ENCODE results near the gene BEX2.
"Not testable (repeated sequence)": the region's sequence is repeated elsewhere in the genome, so short reads cannot be mapped to it uniquely, and the experiment has no call there.

Gene BEX2

GRCh38 chrX:103310555-103311398 is at the start of gene BEX2:
BEX2 (minus strand) TSS chrX:103310990; CDS start chrX:103309976, 1,014 bp downstream.
- DNase-seq (ENCODE audit: low read depth in 3 of 3) = peak; percentile 55 to 76 (median 76)

GRCh38 chrX:103360092-103360491 is 49.3 kb upstream of the BEX2 start:
- no peak for DNase-seq (ENCODE audit: low read depth in 3 of 3)

GRCh38 chrX:103359605-103360004 is 48.8 kb upstream of the BEX2 start:
- not testable (repeated sequence) for DNase-seq (ENCODE audit: low read depth in 3 of 3)

- no peak for DNase-seq (ENCODE audit: low read depth in 3 of 3)
Measured at GRCh38 chrX:103357871-103358270, 47.1 kb upstream of the BEX2 start.

- DNase-seq (ENCODE audit: low read depth in 3 of 3) = no peak
Measured at GRCh38 chrX:103356858-103357257, 46.1 kb upstream of the BEX2 start.

GRCh38 chrX:103356130-103356798 is 45.5 kb upstream of the BEX2 start, which contains the start of gene TCEAL9:
TCEAL9 (plus strand) TSS chrX:103356506; CDS start chrX:103357685, 1,179 bp downstream.
- no peak for DNase-seq (ENCODE audit: low read depth in 3 of 3)

GRCh38 chrX:103347682-103348397 is 37.0 kb upstream of the BEX2 start:
- no peak for DNase-seq (ENCODE audit: low read depth in 3 of 3)

- no peak for DNase-seq (ENCODE audit: low read depth in 3 of 3)
Measured at GRCh38 chrX:103344606-103345005, 33.8 kb upstream of the BEX2 start.

GRCh38 chrX:103343105-103343504 is 32.3 kb upstream of the BEX2 start:
- DNase-seq (ENCODE audit: low read depth in 3 of 3) = peak in 1 of 3 experiments; percentile 2

- DNase-seq (ENCODE audit: low read depth in 3 of 3) = no peak
Measured at GRCh38 chrX:103338663-103339062, 27.9 kb upstream of the BEX2 start.

GRCh38 chrX:103330681-103331288 is 20.0 kb upstream of the BEX2 start:
- no peak for DNase-seq (ENCODE audit: low read depth in 3 of 3)

- no peak for DNase-seq (ENCODE audit: low read depth in 3 of 3)
Measured at GRCh38 chrX:103329991-103330390, 19.2 kb upstream of the BEX2 start, which contains the start of gene TCEAL7. TCEAL7 (plus strand) TSS chrX:103330239; CDS start chrX:103331404, 1,165 bp downstream.

- DNase-seq (ENCODE audit: low read depth in 3 of 3) = no peak
Measured at GRCh38 chrX:103311399-103311780, 600 bp upstream of the BEX2 start.

- no peak for DNase-seq (ENCODE audit: low read depth in 3 of 3)
Measured at GRCh38 chrX:103309860-103310554, 783 bp downstream of the BEX2 start.

- DNase-seq (ENCODE audit: low read depth in 3 of 3) = not testable (repeated sequence)
Measured at GRCh38 chrX:103305666-103306065, 5.1 kb downstream of the BEX2 start.

GRCh38 chrX:103304705-103305104 is 6.1 kb downstream of the BEX2 start:
- no peak for DNase-seq (ENCODE audit: low read depth in 3 of 3)

- no peak for DNase-seq (ENCODE audit: low read depth in 3 of 3)
Measured at GRCh38 chrX:103293118-103293517, 17.7 kb downstream of the BEX2 start.

GRCh38 chrX:103279624-103280023 is 31.2 kb downstream of the BEX2 start:
- DNase-seq (ENCODE audit: low read depth in 3 of 3) = no peak

- no peak for DNase-seq (ENCODE audit: low read depth in 3 of 3)
Measured at GRCh38 chrX:103276581-103277002, 34.2 kb downstream of the BEX2 start, which contains the start of gene TCEAL5. TCEAL5 (minus strand) TSS chrX:103276750; CDS start chrX:103274563, 2,187 bp downstream.

- no peak for DNase-seq (ENCODE audit: low read depth in 3 of 3)
Measured at GRCh38 chrX:103275947-103276567, 34.7 kb downstream of the BEX2 start.
